ENCODE results near the gene CDC42EP1. TPM values are rescaled to one million over a fixed set of nuclear protein-coding genes. Genes with fewer than 3 reads are reported as not detected.
A peak's percentile ranks its signal among the peaks of the same experiment; 100 is the strongest.

CDC42EP1 gene
- polyA plus RNA-seq, 1 of the 3 experiments (the other 2 are of a cell fraction): 24.9 TPM

- DNase-seq: peak; percentile 67
- peaks cover 14% of the 10 kb centered on the region for H3F3A ChIP-seq (replicated peaks; ENCODE audit: insufficient read depth)
- H3K27ac ChIP-seq (ENCODE audit: low read depth in 2 of 2, low read length in 1 of 2): peak overlapping the region; percentile 92 to 98
- H2AFZ ChIP-seq (ENCODE audit: low read depth): peak overlapping the region; percentile 87
- peak overlapping the region; percentile 86 to 91 for H3K4me3 ChIP-seq (ENCODE audit: low read depth in 2 of 2, low read length in 1 of 2)
- ChIA-PET POLR2A (interaction anchor here (0.7 to 2.1 kb wide), 11 partner anchors 8 to 330 kb away, joined by 3 to 13 read pairs (median 4); partner anchors contain the start of gene NOL12), CTCF (interaction anchor here (0.9 to 9.3 kb wide), 21 partner anchors 13 to 197 kb away, joined by 3 to 95 read pairs (median 7); a partner anchor contains a TSS)
- no peaks in the 10 kb centered on the region for H3K9me2 ChIP-seq
- H3K27me3 ChIP-seq (ENCODE audit: insufficient read depth): no peaks in the 10 kb centered on the region
- peaks cover 36% of the 10 kb centered on the region for H3K79me2 ChIP-seq (ENCODE audit: insufficient read depth)
- H4K20me1 ChIP-seq (ENCODE audit: insufficient read depth): no peaks in the 10 kb centered on the region
- WGBS (ENCODE audit: low lambda C conversion rate): under 1% methylated on average over 17 of the region's 17 CpGs
- H3K9me3 ChIP-seq: no peaks in the 10 kb centered on the region
- H3K36me3 ChIP-seq (replicated peaks in 1 of 2; ENCODE audit: control insufficient read depth in 1 of 2, insufficient read depth in 2 of 2, low read length in 1 of 2): no peaks in the 10 kb centered on the region
- peak overlapping the region; percentile 73 for H3K9ac ChIP-seq
- peak; percentile 90 for TF ChIP-seq MAX (IDR thresholded peaks at IDR 0.05; ENCODE audit: low read depth)
- no peak for TF ChIP-seq TCF12 (IDR thresholded peaks at IDR 0.05)
- TF ChIP-seq MEF2A (IDR thresholded peaks at IDR 0.05; ENCODE audit: borderline replicate concordance, low read depth): no peak; the same call in 1 of the 2 replicates
- no peak for TF ChIP-seq USF2 (IDR thresholded peaks at IDR 0.05; ENCODE audit: borderline replicate concordance, low read depth, low read length)
- TF ChIP-seq RCOR1 (IDR thresholded peaks at IDR 0.05; ENCODE audit: low read length): no peak
- peak; percentile 57; the same call in 1 of the 2 replicates for TF ChIP-seq POLR2AphosphoS5 (IDR thresholded peaks at IDR 0.05; ENCODE audit: low read depth, low read length)
- peak overlapping the region; percentile 91 for H3K4me2 ChIP-seq
- peaks cover 7 to 26% of the 10 kb centered on the region in 2 experiments; a peak in 1 of 4 replicates for H3K4me1 ChIP-seq (ENCODE audit: control insufficient read depth in 1 of 2, insufficient read depth in 2 of 2, low read depth in 1 of 2, low read length in 1 of 2)
These were observed 47.7 kb downstream of the CDC42EP1 start for GRCh38 chr22:37607935-37608476.

GRCh38 chr22:37608477-37609239, 48.4 kb downstream of the CDC42EP1 start, which contains the start of gene GGA1:
Gene GGA1, plus strand, starts transcription at chr22:37608834. Its CDS starts 27 bp downstream, at chr22:37608861.
- 0% methylated on average over 24 of the region's 82 CpGs for WGBS (ENCODE audit: low lambda C conversion rate)
- CTCF ChIA-PET: interaction anchor here (0.6 to 9.3 kb wide), 14 partner anchors 14 to 231 kb away, joined by 3 to 95 read pairs (median 7); partner anchors contain the start of genes NOL12 and SH3BP1
- H2AFZ ChIP-seq (ENCODE audit: low read depth): peak within 1 kb of the TSS; percentile 87
- no peaks in the 10 kb centered on the region for H3K9me2 ChIP-seq
- DNase-seq: peak; percentile 97
- no peaks in the 10 kb centered on the region for H3K9me3 ChIP-seq
- H3K79me2 ChIP-seq (ENCODE audit: insufficient read depth): peaks cover 36% of the 10 kb centered on the region
- H3K27me3 ChIP-seq (ENCODE audit: insufficient read depth): no peaks in the 10 kb centered on the region
- H3K9ac ChIP-seq: peak within 1 kb of the TSS; percentile 73
- H3K36me3 ChIP-seq (replicated peaks in 1 of 2; ENCODE audit: control insufficient read depth in 1 of 2, insufficient read depth in 2 of 2, low read length in 1 of 2): no peaks in the 10 kb centered on the region
- H4K20me1 ChIP-seq (ENCODE audit: insufficient read depth): no peaks in the 10 kb centered on the region
- peaks cover 7 to 26% of the 10 kb centered on the region in 2 experiments; a peak in 1 of 4 replicates for H3K4me1 ChIP-seq (ENCODE audit: control insufficient read depth in 1 of 2, insufficient read depth in 2 of 2, low read depth in 1 of 2, low read length in 1 of 2)
- POLR2A ChIA-PET: interaction anchor here (0.7 to 2.1 kb wide), 12 partner anchors 9 to 196 kb away, joined by 3 to 13 read pairs (median 4); partner anchors contain the start of genes LGALS1 and NOL12
- peak within 1 kb of the TSS; percentile 86 to 91 for H3K4me3 ChIP-seq (ENCODE audit: low read depth in 2 of 2, low read length in 1 of 2)
- H3K4me2 ChIP-seq: peak within 1 kb of the TSS; percentile 91
- H3K27ac ChIP-seq (ENCODE audit: low read depth in 2 of 2, low read length in 1 of 2): peak within 1 kb of the TSS; percentile 92 to 98
- H3F3A ChIP-seq (replicated peaks; ENCODE audit: insufficient read depth): peaks cover 14% of the 10 kb centered on the region
- 0 out of 2 replicates have a peak, but pooled peaks have one; percentile 48 for TF ChIP-seq FOXJ3 (CRISPR knock-in tag; IDR thresholded peaks at IDR 0.05)
- TF ChIP-seq CHD2 (IDR thresholded peaks at IDR 0.05; ENCODE audit: low read length, partially characterized antibody): peak; percentile 99
- peak; percentile 92 for TF ChIP-seq GABPA (IDR thresholded peaks at IDR 0.05; ENCODE audit: low read depth)
- no peak for TF ChIP-seq RAD21 (IDR thresholded peaks at IDR 0.05; ENCODE audit: low read length)
- no peak for TF ChIP-seq USF1 (IDR thresholded peaks at IDR 0.05; ENCODE audit: borderline replicate concordance, low read depth)
- TF ChIP-seq IRF3 (IDR thresholded peaks at IDR 0.05; ENCODE audit: low read depth, low read length): no peak
- TF ChIP-seq TEAD4 (IDR thresholded peaks at IDR 0.05; ENCODE audit: borderline replicate concordance, insufficient read depth): 0 out of 2 replicates have a peak, but pooled peaks have one; percentile 26
- no peak for TF ChIP-seq FOSL2 (IDR thresholded peaks at IDR 0.05; ENCODE audit: borderline replicate concordance, low read depth)
- 0 out of 2 replicates have a peak, but pooled peaks have one; percentile 6 for TF ChIP-seq MEF2A (IDR thresholded peaks at IDR 0.05; ENCODE audit: borderline replicate concordance, low read depth)
- TF ChIP-seq PBX3 (IDR thresholded peaks at IDR 0.05): peak; percentile 20; the same call in 1 of the 2 replicates
- peak; percentile 97 for TF ChIP-seq ZBTB33 (IDR thresholded peaks at IDR 0.05; ENCODE audit: borderline replicate concordance, low read depth)
- peak; percentile 3; the same call in 1 of the 2 replicates for TF ChIP-seq NFIC (IDR thresholded peaks at IDR 0.05; ENCODE audit: borderline replicate concordance)
- TF ChIP-seq MXI1 (IDR thresholded peaks at IDR 0.05; ENCODE audit: low read depth, low read length): peak; percentile 65

Data from SK-N-SH (cell line).